ENCODE data around the gene RNF150. TPM values are rescaled to one million over a fixed set of nuclear protein-coding genes. Genes with fewer than 3 reads are reported as not detected.

Gene RNF150
- total RNA-seq, 1 donor from 2014 or later: 15.5 TPM

DNA sequence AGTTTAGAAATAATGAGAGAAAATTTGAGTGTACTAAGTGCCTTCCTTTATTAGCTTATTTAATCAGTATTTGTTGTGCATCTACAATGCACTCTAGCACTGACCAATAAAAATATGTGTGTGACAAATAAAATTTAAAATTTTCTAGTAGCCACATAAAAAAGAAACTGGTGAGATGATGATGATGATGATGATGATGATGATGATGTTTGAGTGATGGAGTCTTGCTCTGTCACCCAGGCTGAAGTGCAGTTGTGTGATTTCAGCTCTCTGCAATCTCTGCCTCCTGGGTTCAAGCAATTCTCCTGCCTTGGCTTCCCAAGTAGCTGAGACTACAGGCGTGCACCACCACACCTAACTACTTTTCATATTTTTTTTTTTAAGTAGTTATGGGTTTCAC lies 110.2 kb downstream of the RNF150 start:
- DNase-seq (ENCODE audit: low read depth): no peak

DNA sequence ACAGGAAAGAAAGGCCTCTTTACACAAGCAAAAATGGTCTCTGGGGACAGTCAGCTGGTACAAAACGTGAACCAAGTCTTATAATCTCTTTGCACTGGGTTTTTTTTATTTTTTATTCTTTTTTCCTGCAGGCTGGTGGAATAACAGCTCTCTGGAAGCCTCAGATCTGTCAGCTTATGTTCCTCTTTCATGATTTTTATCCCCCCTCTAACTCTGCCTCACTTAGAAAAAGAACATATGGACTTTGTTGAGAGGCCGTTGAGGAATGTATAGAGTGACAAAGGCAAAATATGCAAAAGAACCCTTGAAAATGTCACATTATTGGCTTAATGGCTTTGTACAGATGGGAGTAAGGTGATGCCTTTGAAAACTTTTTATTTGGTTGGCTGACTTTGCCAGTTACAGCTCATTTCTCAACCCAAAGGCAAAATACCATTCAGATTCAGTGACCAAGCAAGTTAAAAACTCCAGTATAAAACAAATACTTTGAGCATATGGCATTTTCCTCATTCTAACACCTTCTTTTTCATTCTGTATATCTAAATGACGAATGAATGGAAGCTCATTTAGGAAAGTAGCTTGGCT lies 111.1 kb downstream of the RNF150 start:
- peak; percentile 66 for DNase-seq (ENCODE audit: low read depth)

DNA sequence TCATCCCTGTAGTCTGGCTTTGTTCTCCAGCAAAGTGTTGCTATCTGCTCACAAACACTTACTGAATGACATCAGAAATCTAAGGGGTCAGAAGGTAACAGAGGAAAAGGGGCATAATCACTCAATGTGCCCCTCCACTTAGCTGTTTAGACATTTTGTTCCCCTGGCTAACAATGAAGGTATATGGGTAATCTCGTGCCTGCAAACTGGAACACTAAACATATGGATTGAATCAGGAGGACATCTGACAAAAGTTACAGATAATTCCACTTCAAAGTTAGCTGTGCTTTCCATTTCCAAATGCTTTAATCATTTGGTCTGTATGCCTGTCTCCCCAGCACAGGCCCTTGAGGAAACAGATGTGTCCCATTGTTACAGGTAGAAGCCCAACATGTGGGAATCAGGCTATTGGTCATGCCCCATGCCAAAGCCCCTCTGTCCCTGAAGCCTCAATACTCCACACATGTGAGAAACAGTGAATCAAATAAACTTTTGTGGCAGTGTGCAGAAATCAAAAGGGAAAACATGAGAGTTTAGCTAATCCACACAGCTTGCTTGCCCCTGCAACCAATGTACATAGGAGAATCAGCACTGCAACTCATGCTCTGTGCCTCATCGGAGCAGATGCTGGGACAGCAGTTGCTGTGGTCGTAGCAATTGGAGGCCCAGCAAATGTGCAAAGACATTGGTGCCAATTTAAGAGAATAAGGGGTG lies 111.7 kb downstream of the RNF150 start:
- no peak for DNase-seq (ENCODE audit: low read depth)

DNA sequence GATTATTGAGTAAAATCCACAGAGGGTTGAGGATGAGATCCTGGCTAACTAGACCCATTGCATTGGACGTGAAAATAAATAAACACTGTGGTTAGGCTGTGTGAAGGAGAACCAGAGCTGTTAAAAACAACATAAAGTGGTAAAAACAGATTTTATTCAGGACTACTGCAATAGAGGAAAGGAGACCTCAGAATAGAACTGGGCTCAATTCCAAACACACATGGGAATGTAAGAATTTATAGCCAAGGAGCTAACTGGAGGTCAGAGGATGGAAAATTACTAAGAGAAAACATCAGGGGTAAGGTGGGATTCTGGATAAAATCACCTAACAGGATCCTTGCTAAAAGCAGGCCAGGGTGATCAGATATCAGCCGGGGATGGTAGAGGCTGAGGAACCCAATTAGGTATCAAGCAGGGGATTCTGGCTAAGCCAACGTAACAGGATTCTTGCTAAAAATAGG lies 112.4 kb downstream of the RNF150 start:
- DNase-seq (ENCODE audit: low read depth): peak; percentile 56

DNA sequence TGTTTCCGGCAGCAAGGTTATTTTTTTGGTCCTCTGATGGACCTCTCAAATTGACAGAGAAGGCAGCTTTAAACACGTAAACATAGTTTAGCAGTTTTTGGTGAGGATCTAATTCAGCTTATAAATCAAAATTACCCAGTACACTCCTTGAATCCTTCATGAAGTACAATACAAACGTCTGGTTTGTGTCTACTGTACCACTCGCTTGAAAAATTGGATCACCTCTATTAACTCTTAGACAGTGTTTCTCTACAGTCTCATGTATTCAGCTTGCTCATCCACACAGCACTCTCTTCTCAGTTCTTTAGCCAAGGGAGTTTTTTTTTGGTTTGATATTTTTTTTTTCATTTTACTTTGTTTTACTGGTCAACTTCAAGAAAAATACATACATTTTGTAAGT lies 113.5 kb downstream of the RNF150 start:
- DNase-seq (ENCODE audit: low read depth): no peak

DNA sequence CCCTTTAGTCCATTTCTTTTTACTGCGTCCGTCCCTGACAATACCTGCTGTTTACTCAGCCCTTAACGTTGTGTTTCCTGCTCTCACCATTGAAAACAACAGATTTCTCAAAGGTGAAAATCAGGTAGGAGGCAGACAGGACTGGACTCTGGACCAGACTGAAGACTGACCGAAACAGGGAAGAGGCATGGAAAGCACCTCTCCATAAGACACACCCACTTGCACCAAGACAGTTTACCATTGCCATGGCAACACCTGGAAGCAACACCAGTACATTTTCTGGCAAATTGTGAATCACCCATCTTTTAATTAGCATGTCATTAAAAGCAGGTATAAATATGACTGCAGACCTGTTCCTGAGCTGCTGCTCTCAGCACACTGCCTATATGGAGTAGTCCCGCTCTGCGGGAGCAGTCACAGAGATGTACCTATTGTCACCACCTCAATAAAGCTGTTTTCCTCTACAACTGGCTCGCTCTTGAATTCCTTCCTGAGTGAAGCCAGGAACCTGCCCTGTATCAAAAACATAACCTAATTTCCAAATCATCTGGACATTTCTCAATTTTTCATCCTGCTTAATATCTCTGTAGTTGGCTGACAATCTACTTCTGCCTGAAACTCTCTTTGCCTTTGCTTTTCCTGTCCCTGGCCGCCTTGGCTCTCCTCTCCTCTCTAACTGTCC lies 117.0 kb downstream of the RNF150 start:
- DNase-seq (ENCODE audit: low read depth): peak; percentile 71

DNA sequence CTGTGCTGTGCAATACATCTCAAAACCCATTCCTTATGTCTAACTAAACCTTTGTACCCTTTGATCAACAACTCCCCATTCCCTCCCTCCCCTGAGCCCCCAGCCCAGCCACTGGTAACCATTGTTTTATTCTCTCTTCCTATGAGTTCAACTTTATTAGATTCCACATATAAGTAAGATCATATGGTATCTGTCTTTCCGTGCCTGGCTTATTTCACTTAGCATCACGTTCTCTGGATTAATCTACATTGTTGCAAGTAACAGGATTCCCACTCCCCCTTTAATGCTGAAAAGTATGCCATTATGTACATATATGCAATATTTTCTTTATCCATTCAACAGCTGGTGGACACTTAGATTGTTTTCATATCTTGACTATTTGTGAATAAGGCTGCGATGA lies 119.4 kb downstream of the RNF150 start:
- no peak for DNase-seq (ENCODE audit: low read depth)

DNA sequence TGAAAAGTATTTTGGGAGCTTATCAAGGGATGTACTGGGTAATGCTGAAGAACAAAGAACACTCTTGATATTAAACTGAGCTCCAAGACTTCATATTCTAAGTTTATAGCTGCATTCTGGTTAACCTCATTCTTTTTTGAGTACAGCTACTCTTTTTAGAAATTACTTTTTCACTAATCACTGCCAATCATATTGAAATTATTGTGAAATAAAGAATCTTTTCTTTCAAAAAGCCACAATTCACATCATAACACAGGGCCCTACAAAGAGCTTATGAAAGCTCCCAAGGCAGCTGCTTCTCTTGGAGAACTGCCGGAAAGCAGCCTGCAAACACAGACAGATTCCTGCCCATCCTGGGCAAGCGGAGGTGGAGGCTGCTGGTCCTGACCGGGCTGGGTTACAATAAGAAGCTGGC lies 121.4 kb downstream of the RNF150 start:
- no peak for DNase-seq (ENCODE audit: low read depth)

DNA sequence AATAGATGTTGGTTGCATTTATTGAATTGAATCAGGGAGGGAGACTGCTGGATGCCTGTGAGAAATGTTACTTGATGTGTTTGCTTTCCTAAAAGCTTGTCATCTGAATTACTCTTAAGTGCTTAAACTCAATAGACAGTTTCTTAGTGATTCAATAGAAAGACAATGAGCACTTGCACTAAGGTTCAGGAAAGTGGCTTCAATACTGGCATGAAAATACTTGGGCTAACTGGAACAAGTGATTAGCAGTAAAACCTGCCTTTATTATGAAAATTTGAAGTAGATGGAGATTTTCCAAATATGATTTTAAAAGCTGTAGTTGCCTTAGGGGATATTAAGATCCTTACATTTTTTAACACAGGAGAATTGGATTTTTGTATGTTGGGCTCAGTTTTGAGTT lies 123.3 kb downstream of the RNF150 start:
- no peak for DNase-seq (ENCODE audit: low read depth)

DNA sequence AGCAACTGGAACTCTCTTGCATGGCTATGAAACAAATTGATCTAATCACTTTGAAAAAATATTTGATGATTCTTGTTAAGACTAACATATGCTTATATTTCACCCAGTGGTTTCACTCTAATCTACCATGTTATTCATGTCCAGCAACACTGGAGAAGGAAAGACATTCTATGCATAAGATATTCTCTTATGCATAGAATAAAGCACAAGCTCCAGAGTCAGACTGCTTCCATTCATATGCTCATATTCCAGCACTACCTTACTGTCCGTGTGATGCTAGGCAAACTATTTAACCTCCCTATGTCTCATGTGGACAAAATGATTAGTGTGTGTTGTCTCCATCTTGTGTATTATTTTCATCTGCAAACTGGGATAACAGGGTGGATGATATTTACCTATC lies 124.1 kb downstream of the RNF150 start:
- no peak for DNase-seq (ENCODE audit: low read depth)

DNA sequence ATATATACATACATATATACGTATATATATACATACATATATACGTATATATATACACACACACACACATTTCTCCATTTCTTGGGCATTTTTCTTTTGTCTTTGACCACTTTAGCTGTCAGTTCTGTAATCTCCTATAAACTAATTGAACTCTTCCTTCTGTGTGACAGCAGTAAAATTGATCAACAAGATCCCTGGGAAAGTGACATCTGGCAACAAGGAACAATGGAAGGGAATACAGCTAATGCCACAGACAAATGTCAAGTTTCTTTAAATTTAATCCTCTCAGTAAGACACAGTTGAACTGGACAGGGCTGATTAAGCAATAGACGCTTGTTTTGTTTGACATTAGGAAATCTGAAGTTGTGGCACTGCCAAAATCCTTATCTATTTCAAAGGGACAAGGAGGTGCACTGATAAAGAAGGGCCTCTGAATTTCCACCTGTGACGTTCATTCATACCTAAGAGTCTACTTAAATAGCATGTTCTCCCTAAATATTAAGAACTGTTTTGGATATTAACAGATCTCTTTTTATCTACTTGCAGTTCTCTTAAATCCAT lies 126.9 kb downstream of the RNF150 start:
- DNase-seq (ENCODE audit: low read depth): no peak

DNA sequence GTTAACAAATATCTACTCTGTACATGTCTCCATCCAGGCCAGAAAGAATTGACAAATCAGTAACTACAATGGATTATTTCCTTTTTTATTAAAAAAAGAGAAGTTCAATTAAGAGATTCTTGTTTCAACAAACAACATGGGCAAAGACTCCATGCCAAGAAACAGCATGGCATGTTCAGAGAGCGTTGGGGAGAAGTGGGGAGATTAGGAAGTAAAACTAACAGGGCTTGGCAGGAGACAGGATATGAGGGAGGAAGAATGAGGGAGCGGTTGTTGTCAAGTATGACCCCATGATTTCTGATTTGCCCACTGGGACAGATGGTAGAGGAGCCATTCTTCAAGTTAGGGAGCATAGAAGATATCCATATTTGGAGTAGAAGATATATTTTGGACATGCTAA lies 128.4 kb downstream of the RNF150 start:
- no peak for DNase-seq (ENCODE audit: low read depth)

DNA sequence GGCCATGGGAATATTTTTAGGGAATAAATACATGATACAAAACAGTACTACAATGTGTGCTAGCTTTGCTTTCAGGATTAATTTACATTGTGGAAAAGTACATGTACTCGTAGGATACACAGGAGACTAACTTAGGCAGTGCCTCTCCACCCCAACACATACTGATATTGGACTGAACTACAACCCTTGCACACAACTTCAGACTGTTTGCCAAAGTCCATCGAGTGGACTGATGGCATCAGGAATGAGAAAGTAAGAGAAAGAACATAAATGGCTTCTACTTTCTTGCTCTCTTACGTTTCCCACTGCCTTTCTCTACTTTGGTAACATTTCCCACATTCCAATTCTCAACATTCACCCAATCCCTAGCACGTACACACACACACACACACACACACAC lies 130.1 kb downstream of the RNF150 start:
- DNase-seq (ENCODE audit: low read depth): no peak

DNA sequence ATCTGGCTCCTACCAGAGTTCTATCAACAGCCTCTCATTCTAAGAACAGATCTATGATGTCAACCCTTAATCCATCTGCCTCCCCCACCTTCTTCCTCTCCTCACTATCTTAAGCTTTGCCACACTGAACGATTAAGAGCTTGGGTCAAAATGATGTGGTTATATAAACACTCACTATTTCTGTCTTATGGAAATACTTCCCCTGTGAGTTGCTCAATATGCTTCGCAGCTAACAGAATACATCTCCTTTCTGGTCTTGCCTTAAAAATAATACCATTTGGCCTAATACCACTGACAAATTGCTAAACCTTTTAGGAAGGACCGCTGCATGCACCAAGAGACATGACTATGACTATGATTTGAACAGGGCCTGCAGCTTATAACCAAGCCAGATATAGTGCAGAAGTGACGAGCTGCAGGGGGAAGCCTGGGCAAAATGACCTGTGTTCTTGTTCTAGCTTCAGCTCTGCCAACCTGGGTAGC lies 130.9 kb downstream of the RNF150 start:
- DNase-seq (ENCODE audit: low read depth): no peak

DNA sequence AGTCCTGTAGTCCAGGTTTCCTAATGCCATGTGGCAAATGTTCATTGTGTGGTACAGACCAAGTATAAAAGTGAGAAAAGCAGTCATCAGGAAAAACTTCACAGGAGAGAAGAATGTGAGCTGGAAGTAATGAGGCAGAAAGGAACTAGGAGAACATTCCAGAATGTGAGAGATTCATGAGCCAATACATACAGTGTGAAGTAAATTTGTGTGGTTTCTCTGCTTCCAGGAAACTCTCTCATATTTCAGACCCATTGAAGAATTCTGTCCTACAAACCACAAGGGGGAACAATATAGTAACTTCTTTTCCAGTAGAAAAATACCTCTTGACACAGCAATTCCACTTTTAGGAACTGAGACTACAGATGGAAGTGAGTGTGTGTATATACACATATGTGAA lies 136.5 kb downstream of the RNF150 start:
- DNase-seq (ENCODE audit: low read depth): peak; percentile 99

DNA sequence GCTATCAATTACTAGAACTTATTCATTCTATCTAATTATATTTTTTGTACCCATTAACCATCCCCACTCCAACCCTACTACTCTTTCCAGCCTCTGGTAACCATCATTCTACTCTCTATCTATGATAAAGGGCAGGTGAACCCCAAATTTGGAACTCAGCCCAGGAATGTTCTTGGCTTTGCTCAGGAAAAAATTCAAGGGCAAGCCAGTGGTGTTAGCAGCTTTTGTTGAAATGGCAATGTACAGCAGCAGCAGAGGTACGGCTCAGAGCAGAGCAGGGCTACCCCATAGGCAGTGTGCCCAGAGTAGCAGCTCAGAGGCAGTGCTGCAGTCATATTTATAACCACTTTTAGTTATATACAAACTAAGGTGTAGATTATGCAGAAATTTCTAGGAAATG lies 138.2 kb downstream of the RNF150 start:
- peak; percentile 22 for DNase-seq (ENCODE audit: low read depth)

DNA sequence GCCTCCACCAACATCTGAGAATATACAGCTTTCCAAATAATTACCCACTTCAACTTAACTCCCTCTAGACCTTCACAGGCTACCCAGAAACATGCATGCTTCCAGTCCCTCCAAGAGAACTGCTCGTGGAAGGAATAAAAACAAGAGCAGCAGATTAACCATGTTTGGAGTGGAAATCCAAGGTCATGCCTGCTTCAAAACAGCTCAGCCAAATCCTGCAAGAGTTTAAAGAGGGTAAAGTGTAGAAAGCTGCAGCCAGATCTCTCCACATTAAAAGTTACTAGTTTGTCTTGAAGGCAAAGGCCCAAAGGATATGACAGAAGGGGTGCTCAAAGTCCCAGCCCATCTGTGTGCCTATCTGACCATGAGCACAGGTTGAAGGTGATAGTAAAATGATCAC lies 139.3 kb downstream of the RNF150 start:
- DNase-seq (ENCODE audit: low read depth): no peak

DNA sequence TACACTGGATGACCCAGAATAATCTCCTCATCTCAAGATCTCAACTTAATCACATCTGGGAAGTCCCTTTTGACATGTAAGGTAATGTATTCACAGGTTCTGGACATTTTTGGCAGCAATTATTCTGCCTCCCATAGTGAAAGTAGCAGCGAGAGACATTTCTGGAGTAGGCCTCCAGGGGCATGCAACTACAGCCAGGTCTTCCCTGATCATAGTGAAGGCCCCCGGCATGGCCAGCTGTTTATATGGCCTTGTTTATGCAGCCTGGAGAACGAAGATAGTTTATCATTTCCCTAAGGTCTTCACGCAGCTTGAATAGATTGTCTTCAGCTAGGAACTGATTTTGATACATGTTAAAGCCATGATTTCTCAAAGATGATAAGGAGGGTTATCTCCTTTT lies 139.9 kb downstream of the RNF150 start:
- no peak for DNase-seq (ENCODE audit: low read depth)

DNA sequence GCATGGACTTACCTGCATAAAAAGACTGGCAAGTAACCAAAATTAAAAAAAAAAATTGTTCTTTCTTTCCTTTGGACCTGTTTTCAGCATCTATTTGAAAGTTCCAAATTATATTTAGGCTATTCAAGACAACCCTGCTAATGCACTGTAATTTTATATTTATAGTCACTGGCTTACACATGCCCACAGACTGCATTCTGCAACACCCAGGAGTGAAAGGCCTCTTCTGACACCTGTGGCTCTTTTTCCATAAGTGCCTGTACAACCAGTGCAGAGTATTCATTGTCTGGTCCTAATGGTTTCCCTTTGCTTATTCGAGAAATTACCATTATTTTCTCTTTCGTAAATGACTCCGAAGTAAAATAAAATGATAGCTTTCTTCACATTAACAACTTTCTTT lies 143.3 kb downstream of the RNF150 start:
- DNase-seq (ENCODE audit: low read depth): no peak

DNA sequence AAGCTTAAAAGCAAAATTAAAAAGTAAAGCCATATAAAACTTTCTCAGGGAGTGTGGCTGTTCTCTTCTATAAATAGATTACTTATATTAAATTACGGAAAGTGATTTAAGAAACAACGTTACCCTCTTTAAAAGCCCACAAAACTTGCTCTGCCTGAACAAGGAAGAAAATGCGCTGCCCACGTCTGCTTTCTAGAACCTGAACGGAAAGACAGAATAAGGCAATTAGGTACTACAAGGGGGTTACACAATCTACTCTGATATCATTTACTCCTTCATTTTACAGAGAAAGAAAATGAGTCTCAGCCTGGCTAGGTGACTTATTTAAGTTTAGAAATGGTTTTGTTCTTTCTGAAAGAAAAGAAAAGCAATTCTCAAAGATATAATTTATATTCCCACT lies 147.2 kb downstream of the RNF150 start:
- DNase-seq (ENCODE audit: low read depth): no peak

DNA sequence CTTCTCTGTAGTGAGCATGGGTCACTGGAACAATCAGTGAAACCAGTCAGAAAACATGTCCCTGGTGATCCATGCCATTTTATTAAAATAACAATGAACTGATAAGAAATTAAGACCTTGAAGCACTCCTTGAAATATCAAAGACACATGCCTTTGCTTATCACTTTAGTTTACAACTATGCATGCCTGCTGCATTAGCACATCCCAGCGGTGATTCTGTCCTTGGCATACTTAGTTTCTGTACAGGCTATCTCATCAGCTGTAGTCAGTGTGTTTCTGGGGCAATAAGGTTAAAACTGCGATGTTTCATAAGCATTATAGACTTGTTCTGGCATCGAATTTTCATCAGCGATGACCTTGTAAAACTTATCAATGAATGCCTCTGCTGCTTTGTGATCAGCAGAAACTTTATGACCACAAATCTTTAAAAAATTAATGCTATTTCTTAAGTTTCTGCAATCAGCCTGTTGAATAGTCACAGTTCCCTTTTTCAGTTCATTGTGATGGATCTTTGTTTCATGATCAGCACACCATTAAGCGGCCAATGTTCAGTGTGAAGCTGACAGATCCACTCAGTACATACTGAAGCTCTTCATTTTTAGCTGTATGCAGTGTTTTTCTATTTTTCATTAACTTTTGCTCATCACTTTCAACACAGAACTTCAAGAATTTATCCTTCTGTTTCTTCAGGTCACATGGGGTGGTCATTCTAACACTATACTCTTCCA lies 150.5 kb downstream of the RNF150 start:
- no peak for DNase-seq (ENCODE audit: low read depth)

All from renal cortical epithelial cell (primary cell).